ENCODE data around the gene PECR. TPM values are rescaled to one million over a fixed set of nuclear protein-coding genes. Genes with fewer than 3 reads are reported as not detected.

PECR gene
- total and polyA plus RNA-seq, 12 donors: 5.3 to 22.2 (median 10.7) TPM

DNA sequence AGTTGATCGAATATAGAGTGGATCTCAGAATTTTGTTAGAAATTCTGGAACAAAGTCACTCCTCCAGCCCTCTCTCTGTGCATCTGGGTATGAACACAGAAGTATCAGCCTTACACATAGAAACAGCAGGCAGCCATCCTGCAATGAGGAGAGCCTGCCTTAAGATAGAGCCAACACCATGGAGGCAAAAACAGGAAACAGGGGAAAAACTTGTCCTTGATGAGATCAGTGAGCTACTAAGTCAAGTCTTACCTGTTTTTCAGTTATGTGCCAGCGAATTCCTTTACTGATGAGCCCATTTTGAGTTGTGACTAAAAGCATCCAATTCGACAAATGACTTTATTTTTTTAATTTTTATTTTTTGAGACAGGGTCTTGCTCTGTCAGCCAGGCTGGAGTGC is 41.7 kb downstream of the PECR start:
- 89 to 98% (median 94%) methylated on average over 3 of the region's 3 CpGs for WGBS, 4 donors
- Histone ChIP-seq H3K4me3 (no peak overlapping the region), H3K27ac (no peak overlapping the region), H3K36me3 (replicated peaks in 1 of 2) (peaks cover 0 to 6% of the 10 kb centered on the region in 2 donors), H3K9me3 (replicated peaks in 1 of 3) (no peaks in the 10 kb centered on the region), H3K27me3 (no peaks in the 10 kb centered on the region), H3K4me1 (replicated peaks in 1 of 2) (no peaks in the 10 kb centered on the region)
- TF ChIP-seq CTCF (IDR thresholded peaks at IDR 0.05) (no peak), POLR2A (IDR thresholded peaks at IDR 0.05) (no peak)
- no peak for DNase-seq
- intact Hi-C loops (cut with DNase I): no loop called here

GRCh38 chr2:216034065-216034464 is 47.5 kb downstream of the PECR start:
- Histone ChIP-seq H3K36me3 (replicated peaks in 1 of 2) (no peaks in the 10 kb centered on the region), H3K27ac (no peak overlapping the region), H3K9me3 (replicated peaks in 1 of 3) (no peaks in the 10 kb centered on the region), H3K4me3 (no peak overlapping the region), H3K4me1 (replicated peaks in 1 of 2) (peaks cover 0 to 6% of the 10 kb centered on the region in 2 donors), H3K27me3 (no peaks in the 10 kb centered on the region)
- intact Hi-C loops (cut with DNase I): no loop called here
- TF ChIP-seq CTCF (IDR thresholded peaks at IDR 0.05) (peak; percentile 64 to 92 (median 76)), POLR2A (IDR thresholded peaks at IDR 0.05) (no peak)
- WGBS, 4 donors: 58 to 85% (median 61%) methylated on average over 1 of the region's 1 CpG
- DNase-seq: peak; percentile 58 to 90 (median 73)

DNA sequence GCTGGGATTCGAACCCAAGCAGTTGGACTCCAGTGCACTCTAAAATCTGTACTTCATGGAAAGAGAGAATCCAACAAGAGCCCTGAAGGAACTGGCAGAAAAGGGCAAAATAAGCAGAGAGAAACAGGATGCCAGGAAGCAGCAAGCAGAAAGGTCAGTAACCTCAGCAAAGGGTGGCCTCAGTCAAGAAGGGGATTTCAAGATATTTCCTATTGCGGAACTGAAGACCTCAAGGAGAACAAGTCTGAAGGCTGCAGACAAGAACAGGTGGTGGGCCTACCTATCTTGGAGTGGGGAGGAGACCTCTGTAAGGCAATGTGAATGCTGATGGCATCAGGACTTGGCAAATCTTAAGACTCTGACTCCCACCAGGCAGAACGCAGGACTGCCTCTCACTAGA is 48.2 kb downstream of the PECR start:
- intact Hi-C loops (cut with DNase I): no loop called here
- H3K9me3 ChIP-seq (replicated peaks in 1 of 3): no peaks in the 10 kb centered on the region
- H3K36me3 ChIP-seq (replicated peaks in 1 of 2): no peaks in the 10 kb centered on the region
- no peak overlapping the region for H3K4me3 ChIP-seq
- no peaks in the 10 kb centered on the region for H3K27me3 ChIP-seq
- DNase-seq: no peak
- TF ChIP-seq CTCF (IDR thresholded peaks at IDR 0.05) (no peak), POLR2A (IDR thresholded peaks at IDR 0.05) (no peak)
- 94 to 99% (median 96%) methylated on average over 2 to 3 of the region's 3 CpGs for WGBS, 4 donors
- H3K27ac ChIP-seq: no peak overlapping the region
- peaks cover 0 to 6% of the 10 kb centered on the region in 2 donors for H3K4me1 ChIP-seq (replicated peaks in 1 of 2)

DNA sequence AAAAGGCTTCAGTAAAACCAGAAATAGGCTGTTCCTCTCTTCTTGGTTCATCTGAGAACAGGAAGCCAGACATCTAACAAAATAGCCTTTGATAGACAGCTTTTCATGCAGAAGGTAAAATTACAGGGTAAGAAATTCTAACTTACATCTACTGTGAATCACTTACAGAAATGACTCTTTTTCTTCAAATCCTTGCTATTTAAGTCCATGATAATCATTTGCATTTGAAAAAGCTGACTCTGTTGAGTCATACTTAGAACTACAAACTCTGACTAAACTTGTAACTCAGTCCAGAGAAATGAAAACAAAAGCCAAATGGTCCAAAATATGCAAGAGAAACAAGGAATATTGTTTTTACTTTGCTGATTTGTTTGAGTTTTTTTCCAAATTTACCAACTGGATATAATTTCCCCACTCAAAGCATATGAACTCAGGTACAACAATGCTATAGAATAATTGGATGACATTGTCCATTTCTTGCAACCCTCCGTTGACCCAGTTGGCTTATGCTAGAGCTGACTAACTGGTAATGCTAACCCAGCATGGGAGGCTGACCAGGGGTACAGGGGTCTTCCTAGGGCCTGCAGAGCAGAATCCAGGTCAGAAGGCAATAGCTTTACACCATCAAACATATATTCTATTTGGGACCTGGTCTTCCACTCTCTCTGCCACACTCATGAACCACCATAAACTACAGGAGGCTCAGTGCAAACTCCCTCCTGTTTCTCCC is 49.5 kb downstream of the PECR start:
- intact Hi-C loops (cut with DNase I): no loop called here
- no peak for TF ChIP-seq POLR2A (IDR thresholded peaks at IDR 0.05)
- TF ChIP-seq CTCF (IDR thresholded peaks at IDR 0.05): no peak
- H3K4me1 ChIP-seq (replicated peaks in 1 of 2): peaks cover 0 to 6% of the 10 kb centered on the region in 2 donors
- H3K27ac ChIP-seq: no peak overlapping the region
- no peaks in the 10 kb centered on the region for H3K9me3 ChIP-seq (replicated peaks in 1 of 3)
- 92 to 96% (median 94%) methylated on average over 1 of the region's 1 CpG for WGBS, 4 donors
- no peaks in the 10 kb centered on the region for H3K27me3 ChIP-seq
- H3K4me3 ChIP-seq: no peak overlapping the region
- DNase-seq: no peak
- no peaks in the 10 kb centered on the region for H3K36me3 ChIP-seq (replicated peaks in 1 of 2)
